ENCODE measurements around the gene CHDH. TPM values are rescaled to one million over a fixed set of nuclear protein-coding genes. Genes with fewer than 3 reads are reported as not detected.

CHDH gene
- polyA plus RNA-seq, 3 donors = not detected

GRCh38 chr3:53798144-53798543, 48.1 kb downstream of the CHDH start:
- Histone ChIP-seq H3K79me2 (ENCODE audit: insufficient read depth, low read length) (no peaks in the 10 kb centered on the region), H2AFZ (ENCODE audit: insufficient read depth, low read depth, low read length, poor library complexity, severe bottlenecking) (no peak overlapping the region), H4K20me1 (ENCODE audit: insufficient read depth, low read length) (no peaks in the 10 kb centered on the region), H3K4me1 (ENCODE audit: control insufficient read depth in 1 of 2, insufficient read depth in 2 of 2, low read length in 2 of 2) (no peaks in the 10 kb centered on the region), H3K27me3 (ENCODE audit: control insufficient read depth in 2 of 2, insufficient read depth in 2 of 2, low read length in 2 of 2) (peaks cover 0 to 2% of the 10 kb centered on the region in 2 donors), H3K36me3 (replicated peaks in 1 of 2; ENCODE audit: control insufficient read depth in 1 of 2, insufficient read depth in 2 of 2, low read length in 2 of 2) (no peaks in the 10 kb centered on the region), H3K9ac (ENCODE audit: insufficient read depth, low read length, poor library complexity, severe bottlenecking) (no peak overlapping the region), H3K9me3 (replicated peaks in 1 of 2; ENCODE audit: control insufficient read depth in 1 of 2, insufficient read depth in 1 of 2, low read length in 2 of 2) (no peaks in the 10 kb centered on the region), H3K4me3 (replicated peaks in 1 of 3; ENCODE audit: low read depth in 2 of 3, low read length in 3 of 3) (no peak overlapping the region), H3K27ac (ENCODE audit: low read depth in 1 of 2, low read length in 2 of 2) (no peak overlapping the region), H3K4me2 (replicated peaks; ENCODE audit: extremely low read depth, low read length, poor library complexity, severe bottlenecking) (no peak overlapping the region)
- peaks cover 6 to 16% (median 6%) of the 10 kb centered on the region in 3 donors for H3K27me3 Mint-ChIP-seq (ENCODE audit: low read depth in 3 of 3)
- H3K9me3 Mint-ChIP-seq = no peaks in the 10 kb centered on the region
- no peaks in the 10 kb centered on the region for H3K4me1 Mint-ChIP-seq
- no peaks in the 10 kb centered on the region for H3K36me3 Mint-ChIP-seq
- H3K4me3 Mint-ChIP-seq = no peak overlapping the region
- DNase-seq = no peak
- WGBS (ENCODE audit: insufficient coverage) = 64% methylated on average over 5 of the region's 8 CpGs
- intact Hi-C loops (cut with micrococcal nuclease) = no loop called here
- TF ChIP-seq CTCF (IDR thresholded peaks at IDR 0.05) = no peak
- H3K27ac Mint-ChIP-seq = no peak overlapping the region

GRCh38 chr3:53795789-53796560, 50.2 kb downstream of the CHDH start:
- TF ChIP-seq CTCF (IDR thresholded peaks at IDR 0.05) = no peak
- Mint-ChIP-seq H3K4me3 (no peak overlapping the region), H3K4me1 (no peaks in the 10 kb centered on the region), H3K27me3 (ENCODE audit: low read depth in 3 of 3) (peaks cover 4 to 19% (median 14%) of the 10 kb centered on the region in 3 donors), H3K9me3 (no peaks in the 10 kb centered on the region), H3K36me3 (no peaks in the 10 kb centered on the region), H3K27ac (no peak overlapping the region)
- H3K4me3 ChIP-seq (replicated peaks in 1 of 3; ENCODE audit: low read depth in 2 of 3, low read length in 3 of 3) = no peak overlapping the region
- WGBS (ENCODE audit: insufficient coverage) = 54% methylated on average over 3 of the region's 12 CpGs
- no peak overlapping the region for H2AFZ ChIP-seq (ENCODE audit: insufficient read depth, low read depth, low read length, poor library complexity, severe bottlenecking)
- H3K79me2 ChIP-seq (ENCODE audit: insufficient read depth, low read length) = no peaks in the 10 kb centered on the region
- no peak overlapping the region for H3K9ac ChIP-seq (ENCODE audit: insufficient read depth, low read length, poor library complexity, severe bottlenecking)
- no peaks in the 10 kb centered on the region for H3K4me1 ChIP-seq (ENCODE audit: control insufficient read depth in 1 of 2, insufficient read depth in 2 of 2, low read length in 2 of 2)
- no peaks in the 10 kb centered on the region for H3K9me3 ChIP-seq (replicated peaks in 1 of 2; ENCODE audit: control insufficient read depth in 1 of 2, insufficient read depth in 1 of 2, low read length in 2 of 2)
- no peaks in the 10 kb centered on the region for H3K36me3 ChIP-seq (replicated peaks in 1 of 2; ENCODE audit: control insufficient read depth in 1 of 2, insufficient read depth in 2 of 2, low read length in 2 of 2)
- intact Hi-C loops (cut with micrococcal nuclease) = no loop called here
- no peak overlapping the region for H3K27ac ChIP-seq (ENCODE audit: low read depth in 1 of 2, low read length in 2 of 2)
- H3K27me3 ChIP-seq (ENCODE audit: control insufficient read depth in 2 of 2, insufficient read depth in 2 of 2, low read length in 2 of 2) = peaks cover 0 to 2% of the 10 kb centered on the region in 2 donors
- H3K4me2 ChIP-seq (replicated peaks; ENCODE audit: extremely low read depth, low read length, poor library complexity, severe bottlenecking) = no peak overlapping the region
- no peaks in the 10 kb centered on the region for H4K20me1 ChIP-seq (ENCODE audit: insufficient read depth, low read length)
- DNase-seq = no peak
